GM19328 (cell line): ENCODE measurements around the gene RD3L.
"Not testable (repeated sequence)": the region's sequence is repeated elsewhere in the genome, so short reads cannot be mapped to it uniquely, and the experiment has no call there.

ENCODE experiments used
- ATAC-seq: cut with Tn5 transposase; IDR thresholded peaks from one replicate; pipeline ENCODE4 v1.9.1; 2021; ENCODE audit warnings: mild to moderate bottlenecking, moderate library complexity; ENCODE audit not compliant: unreplicated experiment

Gene RD3L

GRCh38 chr14:103941973-103942736 lies at the start of gene RD3L:
RD3L (minus strand) TSS chr14:103942529; CDS start chr14:103941695, 834 bp downstream.
- ATAC-seq = no peak

GRCh38 chr14:103989964-103990363 lies 47.6 kb upstream of the RD3L start:
- no peak for ATAC-seq

- ATAC-seq = no peak
Observed at GRCh38 chr14:103989034-103989433, 46.7 kb upstream of the RD3L start.

- ATAC-seq = no peak
Observed at GRCh38 chr14:103984196-103984595, 41.9 kb upstream of the RD3L start.

- ATAC-seq = not testable (repeated sequence)
Observed at GRCh38 chr14:103980623-103981238, 38.4 kb upstream of the RD3L start.

GRCh38 chr14:103974575-103974974 lies 32.2 kb upstream of the RD3L start:
- no peak for ATAC-seq

- ATAC-seq = no peak
Observed at GRCh38 chr14:103973354-103973753, 31.0 kb upstream of the RD3L start.

- no peak for ATAC-seq
Observed at GRCh38 chr14:103969961-103970360, 27.6 kb upstream of the RD3L start.

GRCh38 chr14:103966631-103967030 lies 24.3 kb upstream of the RD3L start:
- no peak for ATAC-seq

- ATAC-seq = no peak
Observed at GRCh38 chr14:103961928-103962578, 19.7 kb upstream of the RD3L start.

GRCh38 chr14:103960457-103961055 lies 18.2 kb upstream of the RD3L start:
- no peak for ATAC-seq

- ATAC-seq = no peak
Observed at GRCh38 chr14:103949131-103949790, 6.9 kb upstream of the RD3L start.

- ATAC-seq = no peak
Observed at GRCh38 chr14:103948442-103948841, 6.1 kb upstream of the RD3L start.

- no peak for ATAC-seq
Observed at GRCh38 chr14:103946975-103947374, 4.6 kb upstream of the RD3L start.

GRCh38 chr14:103943673-103944072 lies 1.3 kb upstream of the RD3L start:
- no peak for ATAC-seq

- ATAC-seq = no peak
Observed at GRCh38 chr14:103941462-103941861, 867 bp downstream of the RD3L start.

- no peak for ATAC-seq
Observed at GRCh38 chr14:103935102-103935501, 7.2 kb downstream of the RD3L start.

GRCh38 chr14:103932791-103933490 lies 9.4 kb downstream of the RD3L start:
- no peak for ATAC-seq

GRCh38 chr14:103931422-103931821 lies 10.9 kb downstream of the RD3L start:
- ATAC-seq = no peak

- no peak for ATAC-seq
Observed at GRCh38 chr14:103930051-103930604, 12.2 kb downstream of the RD3L start.
